ENCODE results near the gene ARHGAP42.

GRCh38 chr11:100791860-100792259 lies 104.8 kb downstream of the ARHGAP42 start:
- TF ChIP-seq POLR2A (IDR thresholded peaks at IDR 0.05) (no peak), CTCF (IDR thresholded peaks at IDR 0.05 in 8 of 11, conservative IDR thresholded peaks at IDR 0.05 in 3 of 11) (no peak)

Measured in spleen (tissue), 7 donors.